Osteoblast (primary cell): ENCODE results near the gene KLHL17. TPM values are rescaled to one million over a fixed set of nuclear protein-coding genes. Genes with fewer than 3 reads are reported as not detected.

ENCODE experiments used
- DNase-seq: peaks from one replicate; pipeline ENCODE4 v3.0.0; 2011; ENCODE audit warnings: low spot score, mixed read lengths; ENCODE audit not compliant: insufficient read length; ENCODE audit errors: missing footprints
- H2AFZ ChIP-seq: 2 replicates; pipeline ENCODE4 v1.6.0; 2011; ENCODE audit warnings: mild to moderate bottlenecking, low read length
- H3K27ac ChIP-seq: 2 replicates; pipeline ENCODE4 v1.5.1; 2011; ENCODE audit warnings: mild to moderate bottlenecking, low read depth, low read length, moderate library complexity
- H3K27me3 ChIP-seq: 2 replicates; pipeline ENCODE4 v1.6.0; 2012; ENCODE audit warnings: mild to moderate bottlenecking, control low read depth, inconsistent platforms, low read length, moderate library complexity; ENCODE audit not compliant: insufficient read depth
- H3K36me3 ChIP-seq: 2 replicates; pipeline ENCODE4 v1.5.1; 2011; ENCODE audit warnings: mild to moderate bottlenecking, low read length, control low read depth, moderate library complexity; ENCODE audit not compliant: insufficient read depth
- H3K4me1 ChIP-seq: 2 replicates; pipeline ENCODE4 v1.5.1; 2011; ENCODE audit warnings: mild to moderate bottlenecking, low read length, control low read depth, moderate library complexity; ENCODE audit not compliant: insufficient read depth
- H3K4me2 ChIP-seq: 2 replicates; pipeline ENCODE4 v1.6.0; 2011; ENCODE audit warnings: mild to moderate bottlenecking, low read length; ENCODE audit not compliant: insufficient read depth
- H3K4me3 ChIP-seq: fragments of 200-600 bp; sonication (generic); 3 replicates; pipeline ENCODE4 v1.5.1; 2012; ENCODE audit warnings: mild to moderate bottlenecking, low read length, inconsistent platforms; ENCODE audit not compliant: insufficient read depth
- H3K79me2 ChIP-seq: 2 replicates; pipeline ENCODE4 v1.6.0; 2012; ENCODE audit warnings: mild to moderate bottlenecking, low read length, control low read depth, inconsistent platforms; ENCODE audit not compliant: insufficient read depth
- H3K9me3 ChIP-seq: 2 replicates; pipeline ENCODE4 v1.5.1; 2011; ENCODE audit warnings: low read depth, low read length, control low read depth
- H4K20me1 ChIP-seq: 2 replicates; pipeline ENCODE4 v1.6.0; 2012; ENCODE audit warnings: mild to moderate bottlenecking, low read length, control low read depth; ENCODE audit not compliant: insufficient read depth
- CTCF ChIP-seq: IDR thresholded peaks from 2 replicates; pipeline ENCODE4 v1.5.1; 2011; ENCODE audit warnings: mild to moderate bottlenecking, low read depth, low read length, moderate library complexity; ENCODE audit errors: extremely low read depth
- total RNA-seq: library from RNA; depleted of rRNA; stranded (reverse); fragments of >200 nt; gene quantifications from 2 replicates; pipeline ENCODE4 v1.2.3, GENCODE V29; 2012

Gene KLHL17
- total RNA-seq, 1 donor: 5.4 TPM

- Histone ChIP-seq H3K36me3 (no peaks in the 10 kb centered on the region), H3K27me3 (peaks cover 33% of the 10 kb centered on the region), H3K27ac (no peak overlapping the region), H3K4me1 (peaks cover 4% of the 10 kb centered on the region), H3K4me2 (no peak overlapping the region), H3K9me3 (no peaks in the 10 kb centered on the region), H2AFZ (no peak overlapping the region), H3K79me2 (no peaks in the 10 kb centered on the region), H3K4me3 (no peak overlapping the region), H4K20me1 (peaks cover 3% of the 10 kb centered on the region)
- no peak for TF ChIP-seq CTCF
- DNase-seq: peak; percentile 77
Observed at GRCh38 chr1:1003618-1004419, 43.4 kb downstream of the KLHL17 start.

- H3K27ac ChIP-seq: no peak overlapping the region
- DNase-seq: peak; percentile 65
- no peaks in the 10 kb centered on the region for H3K9me3 ChIP-seq
- no peak overlapping the region for H3K4me3 ChIP-seq
- no peaks in the 10 kb centered on the region for H3K79me2 ChIP-seq
- H3K36me3 ChIP-seq: no peaks in the 10 kb centered on the region
- H3K4me1 ChIP-seq: peaks cover 4% of the 10 kb centered on the region
- H4K20me1 ChIP-seq: peaks cover 3% of the 10 kb centered on the region
- peaks cover 27% of the 10 kb centered on the region for H3K27me3 ChIP-seq
- no peak overlapping the region for H2AFZ ChIP-seq
- TF ChIP-seq CTCF: no peak
- H3K4me2 ChIP-seq: no peak overlapping the region
Observed at GRCh38 chr1:1004420-1004779, 44.0 kb downstream of the KLHL17 start.

GRCh38 chr1:1004780-1005697 lies 44.7 kb downstream of the KLHL17 start:
- H3K27ac ChIP-seq: no peak overlapping the region
- no peak overlapping the region for H3K4me3 ChIP-seq
- no peak overlapping the region for H3K4me2 ChIP-seq
- no peak for TF ChIP-seq CTCF
- peaks cover 22% of the 10 kb centered on the region for H3K27me3 ChIP-seq
- DNase-seq: peak; percentile 88
- no peak overlapping the region for H2AFZ ChIP-seq
- no peaks in the 10 kb centered on the region for H3K36me3 ChIP-seq
- no peaks in the 10 kb centered on the region for H3K79me2 ChIP-seq
- no peaks in the 10 kb centered on the region for H3K9me3 ChIP-seq
- H3K4me1 ChIP-seq: peaks cover 4% of the 10 kb centered on the region
- H4K20me1 ChIP-seq: peaks cover 3% of the 10 kb centered on the region
